Fibroblast of skin of abdomen (primary cell): Measurements from ENCODE around the gene LIPN. TPM values are rescaled to one million over a fixed set of nuclear protein-coding genes. Genes with fewer than 3 reads are reported as not detected.
"Not testable (repeated sequence)": the region's sequence is repeated elsewhere in the genome, so short reads cannot be mapped to it uniquely, and the experiment has no call there.

Source experiments
- DNase-seq: peaks from one replicate; pipeline ENCODE4 v3.0.0-alpha.2; 2013
- polyA plus RNA-seq, 2 experiments: library from polyadenylated mRNA; unstranded; fragments of 120-200 nt; gene quantifications; one replicate each; pipeline ENCODE4 v1.2.1, GENCODE V29; 2013; ENCODE audit not compliant: insufficient read length in 2 of 2

Gene LIPN
- polyA plus RNA-seq (2013, experiment 1 of 2; ENCODE audit: insufficient read length) = not detected
- polyA plus RNA-seq (2013, experiment 2 of 2; ENCODE audit: insufficient read length) = not detected

- DNase-seq = no peak
These were observed at the start of gene LIPN for GRCh38 chr10:88759366-88760101. Gene LIPN, plus strand, starts transcription at chr10:88760020. Its CDS starts 1,386 bp downstream, at chr10:88761406.

- DNase-seq = no peak
These were observed 44.3 kb upstream of the LIPN start for GRCh38 chr10:88715517-88715916.

- no peak for DNase-seq
These were observed 38.4 kb upstream of the LIPN start for GRCh38 chr10:88721392-88721791.

- no peak for DNase-seq
These were observed 34.0 kb upstream of the LIPN start for GRCh38 chr10:88725798-88726197.

- DNase-seq = no peak
These were observed 31.6 kb upstream of the LIPN start for GRCh38 chr10:88728107-88728763.

GRCh38 chr10:88730864-88731263 lies 29.0 kb upstream of the LIPN start:
- no peak for DNase-seq

GRCh38 chr10:88731296-88731695 lies 28.5 kb upstream of the LIPN start:
- DNase-seq = no peak

- DNase-seq = no peak
These were observed 26.6 kb upstream of the LIPN start for GRCh38 chr10:88733215-88733614.

GRCh38 chr10:88735661-88736060 lies 24.2 kb upstream of the LIPN start:
- peak; percentile 58 for DNase-seq

GRCh38 chr10:88741921-88742320 lies 17.9 kb upstream of the LIPN start:
- DNase-seq = not testable (repeated sequence)

GRCh38 chr10:88742448-88742847 lies 17.4 kb upstream of the LIPN start:
- DNase-seq = no peak

GRCh38 chr10:88744002-88744401 lies 15.8 kb upstream of the LIPN start:
- DNase-seq = no peak

- DNase-seq = no peak
These were observed 14.2 kb upstream of the LIPN start for GRCh38 chr10:88745633-88746032.

GRCh38 chr10:88754287-88754686 lies 5.5 kb upstream of the LIPN start:
- DNase-seq = peak; percentile 81

- no peak for DNase-seq
These were observed 4.1 kb upstream of the LIPN start for GRCh38 chr10:88755753-88756152.

- no peak for DNase-seq
These were observed 3.2 kb upstream of the LIPN start for GRCh38 chr10:88756660-88757059.

- DNase-seq = no peak
These were observed 3.1 kb downstream of the LIPN start for GRCh38 chr10:88762906-88763305.

GRCh38 chr10:88763441-88763840 lies 3.6 kb downstream of the LIPN start:
- DNase-seq = no peak

GRCh38 chr10:88764110-88764509 lies 4.3 kb downstream of the LIPN start:
- DNase-seq = no peak

- no peak for DNase-seq
These were observed 6.0 kb downstream of the LIPN start for GRCh38 chr10:88765816-88766215.

- no peak for DNase-seq
These were observed 9.6 kb downstream of the LIPN start for GRCh38 chr10:88769384-88769783.

- DNase-seq = no peak
These were observed 21.4 kb downstream of the LIPN start for GRCh38 chr10:88781206-88781605.

GRCh38 chr10:88782222-88782621 lies 22.4 kb downstream of the LIPN start:
- DNase-seq = no peak

- DNase-seq = peak; percentile 21
These were observed 23.9 kb downstream of the LIPN start for GRCh38 chr10:88783724-88784123.
